Endothelial cell of umbilical vein (primary cell): ENCODE data around the gene TMCC2. TPM values are rescaled to one million over a fixed set of nuclear protein-coding genes. Genes with fewer than 3 reads are reported as not detected.

ENCODE experiments used
- BruUV-seq: library from RNA; stranded (reverse); fragments of 400-500 nt; replicated peaks from 2 replicates; lab custom pipeline; 2021; lab: Mats Ljungman, UMichigan
- CTCF ChIA-PET: fragments of 300-600, 350-600 bp; sonication (Branson Sonifier 250); formaldehyde crosslinking; loops from one replicate; lab custom pipeline; 2021; ENCODE audit warnings: antibody characterized with exemption, inconsistent platforms; lab: Charles Lee
- POLR2A ChIA-PET: fragments of 300-600, 350-600 bp; sonication (Branson Sonifier 250); formaldehyde crosslinking; loops from one replicate; lab custom pipeline; 2021; ENCODE audit warnings: antibody characterized with exemption, inconsistent platforms; lab: Charles Lee
- DNase-seq: peaks from one replicate; pipeline ENCODE4 v3.0.0-alpha.2; 2011; ENCODE audit warnings: low read depth, low spot score
- FAIRE-seq: peaks from 2 replicates; lab custom pipeline; 2011; peaks lifted over from hg19 to GRCh38; lab: Jason Lieb, UNC
- H2AFZ ChIP-seq: 2 replicates; pipeline ENCODE4 v1.6.0; 2012; ENCODE audit warnings: low read depth, low read length, control low read depth, inconsistent platforms
- H3K27ac ChIP-seq: 2 replicates; pipeline ENCODE4 v1.5.1; 2011; ENCODE audit warnings: low read depth, mild to moderate bottlenecking, control low read depth, low read length, moderate library complexity; ENCODE audit not compliant: insufficient read depth
- H3K27me3 ChIP-seq, 2 experiments: 2 replicates each; pipeline versions ENCODE4 v1.6.0 to v1.6.1; 2011; ENCODE audit warnings: low read length in 2 of 2, mixed read lengths in 1 of 2; ENCODE audit not compliant: control insufficient read depth in 2 of 2, insufficient read depth in 2 of 2
- H3K36me3 ChIP-seq, 2 experiments: 2 replicates in 1 of 2; 3 replicates in 1 of 2; pipeline ENCODE4 v1.5.1; 2011; ENCODE audit warnings: low read length in 2 of 2, mild to moderate bottlenecking in 1 of 2, moderate library complexity in 1 of 2; ENCODE audit not compliant: control insufficient read depth in 2 of 2, insufficient read depth in 2 of 2; ENCODE audit errors: extremely low read depth in 1 of 2
- H3K4me1 ChIP-seq: 3 replicates; pipeline ENCODE4 v1.5.1; 2011; ENCODE audit warnings: mild to moderate bottlenecking, low read length; ENCODE audit not compliant: control insufficient read depth, insufficient read depth; ENCODE audit errors: extremely low read depth
- H3K4me2 ChIP-seq: 2 replicates; pipeline ENCODE4 v1.6.1; 2011; ENCODE audit warnings: low read length, control low read depth, mixed read lengths; ENCODE audit not compliant: insufficient read depth
- H3K4me3 ChIP-seq, 3 experiments: fragments of 200-600 bp in 1 of 3; sonication (generic), shearing (Covaris generic) in 1 of 3; replicated peaks in 1 of 3; 2 replicates each; pipeline ENCODE4 v1.5.1; 2011 to 2016; ENCODE audit warnings: control low read depth in 3 of 3, low read length in 3 of 3, mild to moderate bottlenecking in 2 of 3, inconsistent platforms in 1 of 3, low read depth in 1 of 3, moderate library complexity in 1 of 3; ENCODE audit not compliant: insufficient read depth in 1 of 3
- H3K79me2 ChIP-seq: 2 replicates; pipeline ENCODE4 v1.6.0; 2012; ENCODE audit warnings: low read length, inconsistent platforms; ENCODE audit not compliant: control insufficient read depth, insufficient read depth
- H3K9ac ChIP-seq: replicated peaks from 2 replicates; pipeline ENCODE3; 2011; ENCODE audit warnings: low read length, control low read depth; ENCODE audit not compliant: insufficient read depth; ENCODE audit errors: extremely low read depth
- H3K9me1 ChIP-seq: replicated peaks from 3 replicates; pipeline ENCODE4 v1.6.0; 2011; ENCODE audit warnings: mild to moderate bottlenecking, low read length; ENCODE audit not compliant: control insufficient read depth, insufficient read depth; ENCODE audit errors: extremely low read depth
- H3K9me3 ChIP-seq: replicated peaks from 2 replicates; pipeline ENCODE4 v1.5.1; 2012; ENCODE audit warnings: low read length, inconsistent platforms; ENCODE audit not compliant: control insufficient read depth, insufficient read depth
- H4K20me1 ChIP-seq: replicated peaks from 2 replicates; pipeline ENCODE3; 2011; ENCODE audit warnings: mild to moderate bottlenecking, low read length; ENCODE audit not compliant: control insufficient read depth, insufficient read depth; ENCODE audit errors: extremely low read depth
- CTCF ChIP-seq, 2 donors: IDR thresholded peaks; 1 replicate in 1 of 2; 2 replicates in 1 of 2; pipeline ENCODE4 v1.5.1; 2011; ENCODE audit warnings: low read length in 2 of 2, mild to moderate bottlenecking in 2 of 2, moderate library complexity in 2 of 2, control low read depth in 1 of 2, inconsistent platforms in 1 of 2, low read depth in 1 of 2; ENCODE audit not compliant: insufficient read depth in 1 of 2; ENCODE audit errors: extremely low read depth in 1 of 2
- EZH2 ChIP-seq: IDR thresholded peaks from 2 replicates; pipeline ENCODE4 v1.6.1; 2012; ENCODE audit warnings: borderline replicate concordance, low read depth, mild to moderate bottlenecking, moderate library complexity, low read length, inconsistent platforms; ENCODE audit not compliant: severe bottlenecking
- FOS ChIP-seq: IDR thresholded peaks from 2 replicates; pipeline ENCODE4 v1.6.1; 2011; ENCODE audit warnings: mild to moderate bottlenecking, low read length, moderate library complexity, borderline replicate concordance; ENCODE audit not compliant: insufficient read depth
- GATA2 ChIP-seq: IDR thresholded peaks from 2 replicates; pipeline ENCODE4 v1.7.0; 2011; ENCODE audit warnings: low read depth, mild to moderate bottlenecking, moderate library complexity, mixed read lengths, low read length; ENCODE audit not compliant: insufficient read length, insufficient read depth
- JUN ChIP-seq: IDR thresholded peaks from 2 replicates; pipeline ENCODE4 v1.6.1; 2011; ENCODE audit warnings: borderline replicate concordance, low read depth; ENCODE audit not compliant: insufficient read length, insufficient read depth
- MYC ChIP-seq: IDR thresholded peaks from one replicate; pipeline ENCODE4 v1.6.1; 2011; ENCODE audit warnings: mild to moderate bottlenecking, low read depth, low read length
- POLR2A ChIP-seq: IDR thresholded peaks from 2 replicates; pipeline ENCODE4 v1.6.1; 2012; ENCODE audit warnings: low read depth, mild to moderate bottlenecking, control low read depth, low read length
- POLR2AphosphoS5 ChIP-seq: IDR thresholded peaks from 2 replicates; pipeline ENCODE4 v1.6.1; 2012; ENCODE audit warnings: low read depth, mild to moderate bottlenecking, control low read depth, low read length, moderate library complexity; ENCODE audit not compliant: insufficient read depth
- dilution Hi-C: fragments of 300-500 bp; cut with MboI; formaldehyde crosslinking; loops from one replicate; pipeline ENCODE4 v1.15.0; 2019; ENCODE audit warnings: low sequenced_read_pairs; ENCODE audit not compliant: extremely low pct_ligation_motif_present
- intact Hi-C: fragments of 100-400 bp; cut with micrococcal nuclease; formaldehyde crosslinking; loops from one replicate; pipeline ENCODE4 v1.10.0; 2022
- polyA plus RNA-seq, 4 experiments: library from polyadenylated mRNA; depleted of rRNA in 3 of 4; stranded (reverse) in 3 of 4; unstranded in 1 of 4; fragments of >200 nt; gene quantifications; 2 replicates each; pipeline versions ENCODE4 v1.2.1 to v1.2.3, GENCODE V29; 2011 to 2012; ENCODE audit warnings: missing spikeins in 1 of 4
- total RNA-seq: library from RNA; stranded (reverse); gene quantifications from 2 replicates; pipeline ENCODE4 v1.2.3, GENCODE V29; 2021
- TF ChIP-seq, protein P1 (sequence below): IDR thresholded peaks from 2 replicates; pipeline ENCODE4 v1.6.1; 2011; ENCODE audit not compliant: insufficient read depth, insufficient read length

TMCC2 gene
- total and polyA plus RNA-seq, 2 donors (not counting 3 experiments of a cell fraction or from before 2014, with no cell fraction given), result 2.0 to 2.1 TPM

DNA sequence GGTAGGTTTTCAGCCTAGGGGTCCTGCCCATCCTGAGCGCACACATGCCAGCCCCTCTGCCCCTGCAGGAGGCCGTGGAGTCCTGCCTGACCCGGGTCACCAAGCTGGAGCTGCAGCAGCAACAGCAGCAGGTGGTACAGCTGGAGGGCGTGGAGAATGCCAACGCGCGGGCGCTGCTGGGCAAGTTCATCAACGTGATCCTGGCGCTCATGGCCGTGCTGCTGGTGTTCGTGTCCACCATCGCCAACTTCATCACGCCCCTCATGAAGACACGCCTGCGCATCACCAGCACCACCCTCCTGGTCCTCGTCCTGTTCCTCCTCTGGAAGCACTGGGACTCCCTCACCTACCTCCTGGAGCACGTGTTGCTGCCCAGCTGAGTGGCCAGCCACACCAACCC lies 44.0 kb downstream of the TMCC2 start:
- Histone ChIP-seq H3K4me3 (no peak overlapping the region), H4K20me1 (no peaks in the 10 kb centered on the region), H3K9ac (no peak overlapping the region), H3K36me3 (no peaks in the 10 kb centered on the region), H3K27me3 (no peaks in the 10 kb centered on the region), H3K79me2 (no peaks in the 10 kb centered on the region), H3K9me3 (no peaks in the 10 kb centered on the region), H2AFZ (no peak overlapping the region), H3K27ac (no peak overlapping the region), H3K4me1 (peaks cover 29% of the 10 kb centered on the region), H3K9me1 (no peaks in the 10 kb centered on the region), H3K4me2 (no peak overlapping the region)
- dilution Hi-C loops, result no loop called here
- intact Hi-C loops, result no loop called here
- CTCF ChIA-PET, result interaction anchor here (0.5 to 17.5 kb wide), 20 partner anchors 8 to 282 kb away, joined by 3 to 1536 read pairs (median 8); partner anchors contain the start of gene NUAK2
- no peak for DNase-seq
- POLR2A ChIA-PET, result no interaction called here
- FAIRE-seq, result no peak
- BruUV-seq, result no TSS peak
- TF ChIP-seq CTCF (IDR thresholded peaks at IDR 0.05; ENCODE audit: extremely low read depth in 1 of 2, insufficient read depth in 1 of 2, low read depth in 1 of 2, low read length in 2 of 2) (no peak), GATA2 (no peak), FOS (no peak), EZH2 (no peak), POLR2AphosphoS5 (no peak), JUN (no peak), POLR2A (no peak), MYC (no peak)
- TF ChIP-seq, protein P1, sequence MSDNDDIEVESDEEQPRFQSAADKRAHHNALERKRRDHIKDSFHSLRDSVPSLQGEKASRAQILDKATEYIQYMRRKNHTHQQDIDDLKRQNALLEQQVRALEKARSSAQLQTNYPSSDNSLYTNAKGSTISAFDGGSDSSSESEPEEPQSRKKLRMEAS, result no peak
